Breast epithelium (tissue), 3 donors: ENCODE measurements around the gene EGFLAM.

Experiments used
- CTCF ChIP-seq, 3 donors: fragments of 450-650 bp; IDR thresholded peaks; one replicate each; pipeline ENCODE4 v1.5.1; 2016 to 2017; ENCODE audit warnings: antibody characterized with exemption in 3 of 3, mild to moderate bottlenecking in 3 of 3, moderate library complexity in 3 of 3
- POLR2A ChIP-seq: fragments of 450-650 bp; IDR thresholded peaks from one replicate; pipeline ENCODE4 v1.6.1; 2016; ENCODE audit warnings: antibody characterized with exemption, mild to moderate bottlenecking, moderate library complexity
- POLR2AphosphoS5 ChIP-seq, 3 donors: sonication (generic); formaldehyde crosslinking; IDR thresholded peaks; one replicate each; pipeline ENCODE4 v1.6.1; 2017; ENCODE audit warnings: antibody characterized with exemption in 3 of 3

- TF ChIP-seq CTCF (IDR thresholded peaks at IDR 0.05) (no peak), POLR2A (no peak), POLR2AphosphoS5 (IDR thresholded peaks at IDR 0.05) (no peak)
These were observed 220.5 kb downstream of the EGFLAM start for GRCh38 chr5:38478878-38479277.
